Mesothelial cell of epicardium (in vitro differentiated cells): ENCODE results near the gene PNN. TPM values are rescaled to one million over a fixed set of nuclear protein-coding genes. Genes with fewer than 3 reads are reported as not detected.
"Not testable (repeated sequence)": the region's sequence is repeated elsewhere in the genome, so short reads cannot be mapped to it uniquely, and the experiment has no call there.

Experiments used
- DNase-seq, 2 experiments: peaks; one replicate each; pipeline ENCODE4 v3.0.0; 2021; ENCODE audit warnings: low spot score in 2 of 2; ENCODE audit not compliant: unreplicated experiment in 2 of 2
- H3K27ac Mint-ChIP-seq: 2 replicates; pipeline ENCODE4 v1.8.0; 2021; ENCODE audit warnings: mixed read lengths
- H3K27me3 Mint-ChIP-seq: 2 replicates; pipeline ENCODE4 v1.8.0; 2021; ENCODE audit warnings: low read depth, mixed read lengths
- H3K36me3 Mint-ChIP-seq: 2 replicates; pipeline ENCODE4 v1.8.0; 2021; ENCODE audit warnings: mixed read lengths
- H3K4me1 Mint-ChIP-seq: 2 replicates; pipeline ENCODE4 v1.8.0; 2021; ENCODE audit warnings: mixed read lengths
- H3K4me3 Mint-ChIP-seq: 2 replicates; pipeline ENCODE4 v1.8.0; 2021; ENCODE audit warnings: mild to moderate bottlenecking, moderate library complexity, mixed read lengths
- H3K9me3 Mint-ChIP-seq: 2 replicates; pipeline ENCODE4 v1.8.0; 2021; ENCODE audit warnings: mixed read lengths
- CTCF ChIP-seq: fragments of 200-600 bp; sonication (generic); IDR thresholded peaks from one replicate; pipeline ENCODE4 v1.5.0; 2021; ENCODE audit warnings: antibody characterized with exemption; ENCODE audit not compliant: unreplicated experiment
- total RNA-seq: library from RNA; stranded (reverse); gene quantifications from 3 replicates; pipeline ENCODE4 v1.2.1, GENCODE V29; 2021

Gene PNN
- total RNA-seq, 1 donor from 2014 or later: 131 TPM

GRCh38 chr14:39219075-39219499 lies 44.0 kb downstream of the PNN start:
- DNase-seq: no peak
- H3K4me1 Mint-ChIP-seq: peaks cover 8% of the 10 kb centered on the region
- no peak overlapping the region for H3K4me3 Mint-ChIP-seq
- no peak for TF ChIP-seq CTCF
- peaks cover 4% of the 10 kb centered on the region for H3K9me3 Mint-ChIP-seq
- no peaks in the 10 kb centered on the region for H3K27me3 Mint-ChIP-seq
- no peaks in the 10 kb centered on the region for H3K36me3 Mint-ChIP-seq
- H3K27ac Mint-ChIP-seq: no peak overlapping the region

- H3K36me3 Mint-ChIP-seq, H3K27ac Mint-ChIP-seq, H3K9me3 Mint-ChIP-seq, H3K4me3 Mint-ChIP-seq, H3K27me3 Mint-ChIP-seq, H3K4me1 Mint-ChIP-seq, DNase-seq: not testable (repeated sequence)
Observed at GRCh38 chr14:39220473-39220872, 45.4 kb downstream of the PNN start.

- no peak for TF ChIP-seq CTCF
- Mint-ChIP-seq H3K4me3 (no peak overlapping the region), H3K4me1 (peaks cover 9% of the 10 kb centered on the region), H3K27ac (no peak overlapping the region), H3K9me3 (no peaks in the 10 kb centered on the region), H3K36me3 (no peaks in the 10 kb centered on the region), H3K27me3 (no peaks in the 10 kb centered on the region)
- DNase-seq: no peak
Observed at GRCh38 chr14:39228044-39228443, 53.0 kb downstream of the PNN start.

- Mint-ChIP-seq H3K9me3 (no peaks in the 10 kb centered on the region), H3K4me3 (no peak overlapping the region), H3K27me3 (no peaks in the 10 kb centered on the region), H3K4me1 (peaks cover 9% of the 10 kb centered on the region), H3K27ac (no peak overlapping the region), H3K36me3 (no peaks in the 10 kb centered on the region)
- no peak for DNase-seq
- TF ChIP-seq CTCF: no peak
Observed at GRCh38 chr14:39228509-39229221, 53.6 kb downstream of the PNN start.

- no peaks in the 10 kb centered on the region for H3K9me3 Mint-ChIP-seq
- no peak for TF ChIP-seq CTCF
- H3K27ac Mint-ChIP-seq: no peak overlapping the region
- H3K27me3 Mint-ChIP-seq: no peaks in the 10 kb centered on the region
- no peak for DNase-seq
- no peak overlapping the region for H3K4me3 Mint-ChIP-seq
- H3K36me3 Mint-ChIP-seq: no peaks in the 10 kb centered on the region
- peaks cover 11% of the 10 kb centered on the region for H3K4me1 Mint-ChIP-seq
Observed at GRCh38 chr14:39229222-39229543, 54.1 kb downstream of the PNN start.

- TF ChIP-seq CTCF: no peak
- no peak overlapping the region for H3K4me3 Mint-ChIP-seq
- no peak overlapping the region for H3K27ac Mint-ChIP-seq
- no peak for DNase-seq
- H3K4me1 Mint-ChIP-seq: peaks cover 11% of the 10 kb centered on the region
- H3K36me3 Mint-ChIP-seq: no peaks in the 10 kb centered on the region
- H3K9me3 Mint-ChIP-seq: no peaks in the 10 kb centered on the region
- no peaks in the 10 kb centered on the region for H3K27me3 Mint-ChIP-seq
Observed at GRCh38 chr14:39229601-39230110, 54.6 kb downstream of the PNN start.
